ENCODE data around the gene ZGLP1. TPM values are rescaled to one million over a fixed set of nuclear protein-coding genes. Genes with fewer than 3 reads are reported as not detected.

ZGLP1 gene
- total and polyA plus RNA-seq, 2 of the 13 experiments (the other 11 are each of a cell fraction or from before 2014, with no cell fraction given), result 2.4 to 3.0 TPM

GRCh38 chr19:10270616-10271394 is 38.8 kb downstream of the ZGLP1 start, which contains the start of gene ICAM1 (continued):
- TF ChIP-seq TBX2 (CRISPR knock-in tag; IDR thresholded peaks at IDR 0.05; ENCODE audit: borderline replicate concordance) (peak; percentile 97), ATM (IDR thresholded peaks at IDR 0.05; ENCODE audit: borderline replicate concordance) (no peak), E2F2 (CRISPR knock-in tag; IDR thresholded peaks at IDR 0.05; ENCODE audit: borderline replicate concordance) (0 out of 2 replicates have a peak, but pooled peaks have one; percentile 52), ZFP82 (CRISPR knock-in tag; IDR thresholded peaks at IDR 0.05; ENCODE audit: borderline replicate concordance) (peak; percentile 95), ZNF329 (CRISPR knock-in tag; IDR thresholded peaks at IDR 0.05; ENCODE audit: low read depth) (no peak), PTBP1 (IDR thresholded peaks at IDR 0.05; ENCODE audit: low read depth, low read length, poor library complexity, severe bottlenecking) (no peak), ZNF724P (CRISPR knock-in tag; IDR thresholded peaks at IDR 0.05; ENCODE audit: borderline replicate concordance) (no peak), POGK (CRISPR knock-in tag; conservative IDR thresholded peaks at IDR 0.05) (peak; percentile 78), ZNF614 (CRISPR knock-in tag; IDR thresholded peaks at IDR 0.05; ENCODE audit: borderline replicate concordance) (peak; percentile 91), SATB2 (CRISPR knock-in tag; IDR thresholded peaks at IDR 0.05) (0 out of 2 replicates have a peak, but pooled peaks have one; percentile 38), ZFYVE20 (CRISPR knock-in tag; IDR thresholded peaks at IDR 0.05; ENCODE audit: borderline replicate concordance, low read depth) (no peak), ZEB1 (IDR thresholded peaks at IDR 0.05; ENCODE audit: insufficient replicate concordance, low read depth) (no peak), ZNF788 (CRISPR knock-in tag; IDR thresholded peaks at IDR 0.05; ENCODE audit: borderline replicate concordance) (peak; percentile 94), ZNF232 (CRISPR knock-in tag; IDR thresholded peaks at IDR 0.05; ENCODE audit: borderline replicate concordance) (peak; percentile 81; the same call in 1 of the 2 replicates), HNRNPH1 (optimal IDR thresholded peaks at IDR 0.05; ENCODE audit: low read depth, low read length) (no peak), GPN1 (CRISPR knock-in tag; IDR thresholded peaks at IDR 0.05; ENCODE audit: borderline replicate concordance) (no peak), CREB1 (IDR thresholded peaks at IDR 0.05) (peak; percentile 21; the same call in 1 of the 2 replicates), CREB1 (CRISPR knock-in tag; IDR thresholded peaks at IDR 0.05) (peak; percentile 73), ZNF678 (CRISPR knock-in tag; IDR thresholded peaks at IDR 0.05) (0 out of 2 replicates have a peak, but pooled peaks have one; percentile 60), ZNF704 (CRISPR knock-in tag; IDR thresholded peaks at IDR 0.05; ENCODE audit: borderline replicate concordance) (no peak), ZBTB8A (CRISPR knock-in tag; IDR thresholded peaks at IDR 0.05; ENCODE audit: borderline replicate concordance, low read depth) (no peak), RFX1 (IDR thresholded peaks at IDR 0.05) (no peak)

Measured in HepG2 (cell line).